ENCODE results near the gene MANBA.

MANBA gene

GRCh38 chr4:102599455-102599854 lies 161.3 kb downstream of the MANBA start:
- in situ Hi-C loops (cut with HindIII; ENCODE audit: low pct_unique_long_range_greater_than_20kb, low sequenced_read_pairs) = no loop called here
- TF ChIP-seq JUND (IDR thresholded peaks at IDR 0.05; ENCODE audit: low read depth) = no peak
- DNase-seq (ENCODE audit: low read depth in 1 of 2, low spot score in 1 of 2) = no peak

GRCh38 chr4:102598762-102599374 lies 161.9 kb downstream of the MANBA start:
- no peak for TF ChIP-seq JUND (IDR thresholded peaks at IDR 0.05; ENCODE audit: low read depth)
- in situ Hi-C loops (cut with HindIII; ENCODE audit: low pct_unique_long_range_greater_than_20kb, low sequenced_read_pairs) = no loop called here
- DNase-seq (ENCODE audit: low read depth in 1 of 2, low spot score in 1 of 2) = no peak

GRCh38 chr4:102598086-102598761 lies 162.5 kb downstream of the MANBA start:
- DNase-seq (ENCODE audit: low read depth in 1 of 2, low spot score in 1 of 2) = no peak
- in situ Hi-C loops (cut with HindIII; ENCODE audit: low pct_unique_long_range_greater_than_20kb, low sequenced_read_pairs) = no loop called here
- no peak for TF ChIP-seq JUND (IDR thresholded peaks at IDR 0.05; ENCODE audit: low read depth)

- no peak for DNase-seq (ENCODE audit: low read depth in 1 of 2, low spot score in 1 of 2)
- no peak for TF ChIP-seq JUND (IDR thresholded peaks at IDR 0.05; ENCODE audit: low read depth)
- in situ Hi-C loops (cut with HindIII; ENCODE audit: low pct_unique_long_range_greater_than_20kb, low sequenced_read_pairs) = no loop called here
Measured at GRCh38 chr4:102596532-102596931, 164.2 kb downstream of the MANBA start.

GRCh38 chr4:102594000-102594399 lies 166.8 kb downstream of the MANBA start:
- in situ Hi-C loops (cut with HindIII; ENCODE audit: low pct_unique_long_range_greater_than_20kb, low sequenced_read_pairs) = no loop called here
- no peak for DNase-seq (ENCODE audit: low read depth in 1 of 2, low spot score in 1 of 2)
- no peak for TF ChIP-seq JUND (IDR thresholded peaks at IDR 0.05; ENCODE audit: low read depth)

GRCh38 chr4:102593147-102593546 lies 167.6 kb downstream of the MANBA start:
- no peak for TF ChIP-seq JUND (IDR thresholded peaks at IDR 0.05; ENCODE audit: low read depth)
- in situ Hi-C loops (cut with HindIII; ENCODE audit: low pct_unique_long_range_greater_than_20kb, low sequenced_read_pairs) = no loop called here
- DNase-seq (ENCODE audit: low read depth in 1 of 2, low spot score in 1 of 2) = no peak

- TF ChIP-seq JUND (IDR thresholded peaks at IDR 0.05; ENCODE audit: low read depth) = no peak
- no peak for DNase-seq (ENCODE audit: low read depth in 1 of 2, low spot score in 1 of 2)
- in situ Hi-C loops (cut with HindIII; ENCODE audit: low pct_unique_long_range_greater_than_20kb, low sequenced_read_pairs) = no loop called here
Measured at GRCh38 chr4:102592256-102592655, 168.5 kb downstream of the MANBA start.

- TF ChIP-seq JUND (IDR thresholded peaks at IDR 0.05; ENCODE audit: low read depth) = no peak
- DNase-seq (ENCODE audit: low read depth in 1 of 2, low spot score in 1 of 2) = no peak
- in situ Hi-C loops (cut with HindIII; ENCODE audit: low pct_unique_long_range_greater_than_20kb, low sequenced_read_pairs) = no loop called here
Measured at GRCh38 chr4:102589743-102590142, 171.0 kb downstream of the MANBA start.

- DNase-seq (ENCODE audit: low read depth in 1 of 2, low spot score in 1 of 2) = no peak
- in situ Hi-C loops (cut with HindIII; ENCODE audit: low pct_unique_long_range_greater_than_20kb, low sequenced_read_pairs) = no loop called here
- TF ChIP-seq JUND (IDR thresholded peaks at IDR 0.05; ENCODE audit: low read depth) = no peak
Measured at GRCh38 chr4:102586644-102587021, 174.1 kb downstream of the MANBA start.

- TF ChIP-seq JUND (IDR thresholded peaks at IDR 0.05; ENCODE audit: low read depth) = no peak
- in situ Hi-C loops (cut with HindIII; ENCODE audit: low pct_unique_long_range_greater_than_20kb, low sequenced_read_pairs) = no loop called here
- DNase-seq (ENCODE audit: low read depth in 1 of 2, low spot score in 1 of 2) = no peak
Measured at GRCh38 chr4:102586002-102586643, 174.6 kb downstream of the MANBA start.

- in situ Hi-C loops (cut with HindIII; ENCODE audit: low pct_unique_long_range_greater_than_20kb, low sequenced_read_pairs) = no loop called here
- no peak for DNase-seq (ENCODE audit: low read depth in 1 of 2, low spot score in 1 of 2)
- no peak for TF ChIP-seq JUND (IDR thresholded peaks at IDR 0.05; ENCODE audit: low read depth)
Measured at GRCh38 chr4:102585329-102585728, 175.4 kb downstream of the MANBA start.

- in situ Hi-C loops (cut with HindIII; ENCODE audit: low pct_unique_long_range_greater_than_20kb, low sequenced_read_pairs) = no loop called here
- TF ChIP-seq JUND (IDR thresholded peaks at IDR 0.05; ENCODE audit: low read depth) = no peak
- no peak for DNase-seq (ENCODE audit: low read depth in 1 of 2, low spot score in 1 of 2)
Measured at GRCh38 chr4:102584091-102584490, 176.7 kb downstream of the MANBA start.
